HCT116 (cell line): ENCODE results near the gene SLC38A6. TPM values are rescaled to one million over a fixed set of nuclear protein-coding genes. Genes with fewer than 3 reads are reported as not detected.

Source experiments
- ATAC-seq: fragments of 200-7000 bp; cut with Tn5 transposase; 2 replicates; pipeline ENCODE4 v1.9.1; 2020; ENCODE audit warnings: mild to moderate bottlenecking, moderate library complexity
- BruUV-seq: library from RNA; stranded (reverse); fragments of 400-500 nt; replicated peaks from 2 replicates; lab custom pipeline; 2021; lab: Mats Ljungman, UMichigan
- CTCF ChIA-PET: fragments of 300-600 bp; sonication (Branson Sonifier 250); formaldehyde crosslinking; loops from one replicate; lab custom pipeline; 2021; ENCODE audit warnings: antibody characterized with exemption; lab: Charles Lee
- POLR2A ChIA-PET: fragments of 300-600, 350-600 bp; sonication (Branson Sonifier 250); formaldehyde crosslinking; loops from one replicate; lab custom pipeline; 2021; ENCODE audit warnings: antibody characterized with exemption; lab: Charles Lee
- RAD21 ChIA-PET, 2 experiments: fragments of 300-600 bp; sonication (Branson Sonifier 250); formaldehyde crosslinking; loops; one replicate each; lab custom pipeline; 2023; ENCODE audit warnings: low total read pairs in 2 of 2; ENCODE audit not compliant: uncharacterized antibody in 2 of 2, unreplicated experiment in 2 of 2, low non-redundant PET in 1 of 2; lab: Charles Lee
- DNase-seq: peaks from one replicate; pipeline ENCODE4 v3.0.0-alpha.2; 2010; ENCODE audit warnings: low read depth, low spot score
- H2AFZ ChIP-seq: fragments of 200-600 bp; shearing (Covaris generic), sonication (generic); 2 replicates; pipeline ENCODE4 v1.6.1; 2017; ENCODE audit warnings: low read depth, mixed run types, mixed read lengths, antibody characterized with exemption, low read length; ENCODE audit not compliant: poor library complexity, severe bottlenecking
- H3K27ac ChIP-seq: 2 replicates; pipeline ENCODE4 v1.5.1; 2012; ENCODE audit warnings: low read depth, low read length
- H3K27me3 ChIP-seq: fragments of 200-600 bp; sonication (generic); 2 replicates; pipeline ENCODE4 v1.6.1; 2016; ENCODE audit warnings: mixed run types, low read length, mixed read lengths; ENCODE audit not compliant: insufficient read depth
- H3K36me3 ChIP-seq, 2 experiments: fragments of 200-500 bp in 1 of 2; fragments of 200-600 bp in 1 of 2; sonication (Bioruptor generic) in 1 of 2; sonication (generic) in 1 of 2; 2 replicates each; pipeline versions ENCODE4 v1.5.1 to v1.6.1; 2014 to 2016; ENCODE audit warnings: low read length in 2 of 2, inconsistent platforms in 1 of 2, mixed read lengths in 1 of 2, mixed run types in 1 of 2; ENCODE audit not compliant: insufficient read depth in 2 of 2, control insufficient read depth in 1 of 2
- H3K4me1 ChIP-seq, 2 experiments: fragments of 200-600 bp in 1 of 2; sonication (generic) in 1 of 2; 2 replicates each; pipeline versions ENCODE4 v1.5.1 to v1.6.1; 2012 to 2017; ENCODE audit warnings: low read length in 2 of 2, inconsistent platforms in 1 of 2, mild to moderate bottlenecking in 1 of 2, mixed read lengths in 1 of 2, mixed run types in 1 of 2, moderate library complexity in 1 of 2; ENCODE audit not compliant: insufficient read depth in 2 of 2, control insufficient read depth in 1 of 2
- H3K4me2 ChIP-seq: fragments of 200-600 bp; sonication (generic); 2 replicates; pipeline ENCODE4 v1.6.1; 2017; ENCODE audit warnings: mixed run types, low read length, mixed read lengths
- H3K4me3 ChIP-seq, 2 experiments: fragments of 200-600 bp in 1 of 2; sonication (generic) in 1 of 2; replicated peaks in 1 of 2; 2 replicates each; pipeline ENCODE4 v1.5.1; 2011 to 2016; ENCODE audit warnings: low read length in 2 of 2, control low read depth in 1 of 2, low read depth in 1 of 2, mild to moderate bottlenecking in 1 of 2, mixed read lengths in 1 of 2, mixed run types in 1 of 2
- H3K79me2 ChIP-seq: fragments of 200-600 bp; sonication (generic); 2 replicates; pipeline ENCODE4 v1.6.1; 2017; ENCODE audit warnings: mild to moderate bottlenecking, mixed run types, low read length, moderate library complexity, mixed read lengths; ENCODE audit not compliant: insufficient read depth
- H3K9ac ChIP-seq: fragments of 200-600 bp; sonication (generic); 2 replicates; pipeline ENCODE4 v1.6.1; 2016; ENCODE audit warnings: low read length, mixed read lengths
- H3K9me2 ChIP-seq: fragments of 200-600 bp; sonication (generic), shearing (Covaris generic); 2 replicates; pipeline ENCODE4 v1.6.1; 2017; ENCODE audit warnings: mixed run types, mild to moderate bottlenecking, moderate library complexity; ENCODE audit not compliant: insufficient read depth
- H3K9me3 ChIP-seq, 2 experiments: fragments of 200-500 bp in 1 of 2; fragments of 200-600 bp in 1 of 2; sonication (Bioruptor generic) in 1 of 2; sonication (generic) in 1 of 2; 2 replicates each; pipeline ENCODE4 v1.6.1; 2014 to 2017; ENCODE audit warnings: low read length in 2 of 2, mixed read lengths in 2 of 2, inconsistent platforms in 1 of 2, low read depth in 1 of 2, mild to moderate bottlenecking in 1 of 2, mixed run types in 1 of 2, moderate library complexity in 1 of 2; ENCODE audit not compliant: control insufficient read depth in 1 of 2, insufficient read depth in 1 of 2
- H4K20me1 ChIP-seq: fragments of 200-600 bp; sonication (generic), shearing (Covaris generic); 2 replicates; pipeline ENCODE4 v1.6.1; 2017; ENCODE audit warnings: mixed run types, mild to moderate bottlenecking, moderate library complexity; ENCODE audit not compliant: insufficient read depth
- CBX3 ChIP-seq: IDR thresholded peaks from 2 replicates; pipeline ENCODE4 v1.6.1; 2012; ENCODE audit warnings: low read depth
- CEBPB ChIP-seq: IDR thresholded peaks from 2 replicates; pipeline ENCODE4 v1.6.1; 2012; ENCODE audit warnings: low read depth
- ELF1 ChIP-seq: IDR thresholded peaks from 2 replicates; pipeline ENCODE4 v1.6.1; 2012; ENCODE audit warnings: low read depth, borderline replicate concordance
- FOSL1 ChIP-seq: IDR thresholded peaks from 2 replicates; pipeline ENCODE4 v1.6.1; 2012; ENCODE audit warnings: low read depth
- POLR2A ChIP-seq: IDR thresholded peaks from 2 replicates; pipeline ENCODE4 v1.7.0; 2011; ENCODE audit warnings: borderline replicate concordance; ENCODE audit not compliant: insufficient read depth, insufficient read length; ENCODE audit errors: extremely low read depth
- SIN3A ChIP-seq: IDR thresholded peaks from 2 replicates; pipeline ENCODE4 v1.6.1; 2012; ENCODE audit warnings: low read depth
- SRF ChIP-seq: IDR thresholded peaks from 2 replicates; pipeline ENCODE4 v1.6.1; 2012; ENCODE audit warnings: low read depth
- ZFX ChIP-seq: fragments of 450-650 bp; IDR thresholded peaks from 2 replicates; pipeline ENCODE4 v1.6.1; 2017
- ZNF274 ChIP-seq: fragments of 200-500 bp; sonication (Bioruptor generic); IDR thresholded peaks from 2 replicates; pipeline ENCODE4 v1.6.1; 2014; ENCODE audit warnings: mild to moderate bottlenecking, low read depth, low read length, inconsistent platforms
- intact Hi-C: fragments of 100-400 bp; cut with micrococcal nuclease; formaldehyde crosslinking; loops from 2 replicates; pipeline ENCODE4 v1.10.0; 2022
- total RNA-seq: library from RNA; stranded (reverse); gene quantifications from one replicate; pipeline ENCODE4 v1.2.1, GENCODE V29; 2021; ENCODE audit not compliant: unreplicated experiment
- TF ChIP-seq, protein P1 (sequence below), 3 experiments: fragments of 200-600 bp in 1 of 3; sonication (generic) in 1 of 3; IDR thresholded peaks in 2 of 3; conservative IDR thresholded peaks in 1 of 3; 2 replicates each; pipeline ENCODE4 v1.5.1; 2012 to 2017; ENCODE audit warnings: low read depth in 2 of 3, low read length in 2 of 3, antibody characterized with exemption in 1 of 3, borderline replicate concordance in 1 of 3, control low read depth in 1 of 3, mild to moderate bottlenecking in 1 of 3, mixed read lengths in 1 of 3, mixed run types in 1 of 3, moderate library complexity in 1 of 3; ENCODE audit not compliant: insufficient read depth in 1 of 3
- TF ChIP-seq, protein P2 (sequence below): IDR thresholded peaks from 2 replicates; pipeline ENCODE4 v1.6.1; 2012
- TF ChIP-seq, protein P3 (sequence below): IDR thresholded peaks from 2 replicates; pipeline ENCODE4 v1.6.1; 2012; ENCODE audit warnings: low read depth
- TF ChIP-seq, protein P4 (sequence below): IDR thresholded peaks from 2 replicates; pipeline ENCODE4 v1.6.1; 2011; ENCODE audit warnings: mild to moderate bottlenecking, low read length, moderate library complexity; ENCODE audit not compliant: insufficient replicate concordance; ENCODE audit errors: extremely low read depth

SLC38A6 gene
- total RNA-seq, 1 experiment from 2014 or later, result 9.5 TPM

DNA sequence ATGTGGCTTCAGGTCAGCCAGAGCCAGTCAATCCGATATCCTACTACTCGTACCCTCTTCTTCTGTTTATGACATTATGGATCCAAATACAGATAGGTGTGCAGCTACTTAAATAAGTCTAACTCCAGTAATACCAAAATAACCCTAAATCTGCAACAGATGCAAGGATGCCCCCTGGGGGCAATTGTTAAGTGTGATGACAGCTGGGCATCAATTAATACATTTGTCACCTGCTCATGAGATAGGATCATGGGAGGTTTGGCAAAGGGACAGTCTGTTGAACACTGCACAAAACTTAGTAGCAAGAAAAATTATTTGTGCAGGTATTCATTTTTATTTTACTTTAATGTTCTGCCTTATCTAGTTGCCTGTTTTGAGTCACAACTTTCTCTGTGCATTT is 83.2 kb downstream of the SLC38A6 start:
- Histone ChIP-seq H3K27me3 (no peaks in the 10 kb centered on the region), H3K36me3 (no peaks in the 10 kb centered on the region), H3K4me2 (no peak overlapping the region), H3K4me3 (no peak overlapping the region), H3K27ac (no peak overlapping the region), H3K79me2 (no peaks in the 10 kb centered on the region), H3K9me2 (no peaks in the 10 kb centered on the region), H3K9me3 (no peaks in the 10 kb centered on the region), H3K9ac (no peak overlapping the region), H3K4me1 (no peaks in the 10 kb centered on the region), H4K20me1 (no peaks in the 10 kb centered on the region), H2AFZ (no peak overlapping the region)
- CTCF ChIA-PET, result interaction anchor here (1.2 kb wide), 1 partner anchor 439 kb away, joined by 5 read pairs; no protein-coding TSS in a partner anchor
- intact Hi-C loops, result no loop called here
- POLR2A ChIA-PET, result no interaction called here
- no peak for TF ChIP-seq ELF1
- TF ChIP-seq, protein P1, sequence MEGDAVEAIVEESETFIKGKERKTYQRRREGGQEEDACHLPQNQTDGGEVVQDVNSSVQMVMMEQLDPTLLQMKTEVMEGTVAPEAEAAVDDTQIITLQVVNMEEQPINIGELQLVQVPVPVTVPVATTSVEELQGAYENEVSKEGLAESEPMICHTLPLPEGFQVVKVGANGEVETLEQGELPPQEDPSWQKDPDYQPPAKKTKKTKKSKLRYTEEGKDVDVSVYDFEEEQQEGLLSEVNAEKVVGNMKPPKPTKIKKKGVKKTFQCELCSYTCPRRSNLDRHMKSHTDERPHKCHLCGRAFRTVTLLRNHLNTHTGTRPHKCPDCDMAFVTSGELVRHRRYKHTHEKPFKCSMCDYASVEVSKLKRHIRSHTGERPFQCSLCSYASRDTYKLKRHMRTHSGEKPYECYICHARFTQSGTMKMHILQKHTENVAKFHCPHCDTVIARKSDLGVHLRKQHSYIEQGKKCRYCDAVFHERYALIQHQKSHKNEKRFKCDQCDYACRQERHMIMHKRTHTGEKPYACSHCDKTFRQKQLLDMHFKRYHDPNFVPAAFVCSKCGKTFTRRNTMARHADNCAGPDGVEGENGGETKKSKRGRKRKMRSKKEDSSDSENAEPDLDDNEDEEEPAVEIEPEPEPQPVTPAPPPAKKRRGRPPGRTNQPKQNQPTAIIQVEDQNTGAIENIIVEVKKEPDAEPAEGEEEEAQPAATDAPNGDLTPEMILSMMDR (IDR thresholded peaks at IDR 0.05 in 2 of 3, conservative IDR thresholded peaks at IDR 0.05 in 1 of 3; ENCODE audit: borderline replicate concordance in 1 of 3, insufficient read depth in 1 of 3, low read depth in 2 of 3, low read length in 2 of 3), result peak in 2 of 3 experiments; percentile 23 to 24; a peak in 2 of 6 replicates
- ATAC-seq (no peak), DNase-seq (no peak)
- BruUV-seq, result no TSS peak
- RAD21 ChIA-PET, result no interaction called here

DNA sequence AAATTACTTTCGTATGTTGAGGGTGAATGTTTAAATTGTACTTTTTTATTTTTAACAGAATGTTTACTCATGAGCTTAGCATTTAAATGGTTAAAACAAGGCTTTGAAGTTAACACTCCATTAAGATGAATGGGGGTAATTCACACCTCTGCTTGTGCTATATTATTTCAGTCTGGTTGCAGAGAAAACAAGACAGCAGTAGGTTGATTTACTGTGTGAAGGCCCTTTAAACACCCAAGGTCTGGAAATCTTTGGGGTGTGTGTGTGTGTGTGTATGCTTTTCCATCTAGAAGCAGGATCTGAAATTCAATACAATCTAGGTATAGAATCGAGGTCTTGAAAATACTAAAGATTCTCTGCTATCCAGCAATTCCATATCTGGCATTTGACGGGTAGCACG is 83.8 kb downstream of the SLC38A6 start:
- Histone ChIP-seq H3K9me2 (no peaks in the 10 kb centered on the region), H3K36me3 (no peaks in the 10 kb centered on the region), H3K27me3 (no peaks in the 10 kb centered on the region), H3K4me3 (no peak overlapping the region), H4K20me1 (no peaks in the 10 kb centered on the region), H3K4me2 (no peak overlapping the region), H3K9me3 (no peaks in the 10 kb centered on the region), H3K4me1 (no peaks in the 10 kb centered on the region), H3K27ac (no peak overlapping the region), H2AFZ (no peak overlapping the region), H3K9ac (no peak overlapping the region), H3K79me2 (no peaks in the 10 kb centered on the region)
- ChIA-PET POLR2A (no interaction called here), RAD21 (no interaction called here), CTCF (no interaction called here)
- DNase-seq (no peak), ATAC-seq (no peak)
- no TSS peak for BruUV-seq
- intact Hi-C loops, result no loop called here
- TF ChIP-seq SIN3A, result no peak
- no peak for TF ChIP-seq CEBPB
- TF ChIP-seq ZFX, result no peak
- no peak for TF ChIP-seq ELF1
- TF ChIP-seq SRF, result no peak
- no peak for TF ChIP-seq CBX3
- TF ChIP-seq, protein P2, sequence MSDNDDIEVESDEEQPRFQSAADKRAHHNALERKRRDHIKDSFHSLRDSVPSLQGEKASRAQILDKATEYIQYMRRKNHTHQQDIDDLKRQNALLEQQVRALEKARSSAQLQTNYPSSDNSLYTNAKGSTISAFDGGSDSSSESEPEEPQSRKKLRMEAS, result no peak
- TF ChIP-seq, protein P3, sequence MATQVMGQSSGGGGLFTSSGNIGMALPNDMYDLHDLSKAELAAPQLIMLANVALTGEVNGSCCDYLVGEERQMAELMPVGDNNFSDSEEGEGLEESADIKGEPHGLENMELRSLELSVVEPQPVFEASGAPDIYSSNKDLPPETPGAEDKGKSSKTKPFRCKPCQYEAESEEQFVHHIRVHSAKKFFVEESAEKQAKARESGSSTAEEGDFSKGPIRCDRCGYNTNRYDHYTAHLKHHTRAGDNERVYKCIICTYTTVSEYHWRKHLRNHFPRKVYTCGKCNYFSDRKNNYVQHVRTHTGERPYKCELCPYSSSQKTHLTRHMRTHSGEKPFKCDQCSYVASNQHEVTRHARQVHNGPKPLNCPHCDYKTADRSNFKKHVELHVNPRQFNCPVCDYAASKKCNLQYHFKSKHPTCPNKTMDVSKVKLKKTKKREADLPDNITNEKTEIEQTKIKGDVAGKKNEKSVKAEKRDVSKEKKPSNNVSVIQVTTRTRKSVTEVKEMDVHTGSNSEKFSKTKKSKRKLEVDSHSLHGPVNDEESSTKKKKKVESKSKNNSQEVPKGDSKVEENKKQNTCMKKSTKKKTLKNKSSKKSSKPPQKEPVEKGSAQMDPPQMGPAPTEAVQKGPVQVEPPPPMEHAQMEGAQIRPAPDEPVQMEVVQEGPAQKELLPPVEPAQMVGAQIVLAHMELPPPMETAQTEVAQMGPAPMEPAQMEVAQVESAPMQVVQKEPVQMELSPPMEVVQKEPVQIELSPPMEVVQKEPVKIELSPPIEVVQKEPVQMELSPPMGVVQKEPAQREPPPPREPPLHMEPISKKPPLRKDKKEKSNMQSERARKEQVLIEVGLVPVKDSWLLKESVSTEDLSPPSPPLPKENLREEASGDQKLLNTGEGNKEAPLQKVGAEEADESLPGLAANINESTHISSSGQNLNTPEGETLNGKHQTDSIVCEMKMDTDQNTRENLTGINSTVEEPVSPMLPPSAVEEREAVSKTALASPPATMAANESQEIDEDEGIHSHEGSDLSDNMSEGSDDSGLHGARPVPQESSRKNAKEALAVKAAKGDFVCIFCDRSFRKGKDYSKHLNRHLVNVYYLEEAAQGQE, result no peak
- TF ChIP-seq POLR2A, result no peak
- TF ChIP-seq, protein P4, sequence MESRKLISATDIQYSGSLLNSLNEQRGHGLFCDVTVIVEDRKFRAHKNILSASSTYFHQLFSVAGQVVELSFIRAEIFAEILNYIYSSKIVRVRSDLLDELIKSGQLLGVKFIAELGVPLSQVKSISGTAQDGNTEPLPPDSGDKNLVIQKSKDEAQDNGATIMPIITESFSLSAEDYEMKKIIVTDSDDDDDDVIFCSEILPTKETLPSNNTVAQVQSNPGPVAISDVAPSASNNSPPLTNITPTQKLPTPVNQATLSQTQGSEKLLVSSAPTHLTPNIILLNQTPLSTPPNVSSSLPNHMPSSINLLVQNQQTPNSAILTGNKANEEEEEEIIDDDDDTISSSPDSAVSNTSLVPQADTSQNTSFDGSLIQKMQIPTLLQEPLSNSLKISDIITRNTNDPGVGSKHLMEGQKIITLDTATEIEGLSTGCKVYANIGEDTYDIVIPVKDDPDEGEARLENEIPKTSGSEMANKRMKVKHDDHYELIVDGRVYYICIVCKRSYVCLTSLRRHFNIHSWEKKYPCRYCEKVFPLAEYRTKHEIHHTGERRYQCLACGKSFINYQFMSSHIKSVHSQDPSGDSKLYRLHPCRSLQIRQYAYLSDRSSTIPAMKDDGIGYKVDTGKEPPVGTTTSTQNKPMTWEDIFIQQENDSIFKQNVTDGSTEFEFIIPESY, result no peak
- TF ChIP-seq FOSL1, result no peak
- TF ChIP-seq ZNF274, result no peak
